ENCODE results near the gene DNM3.

DNA sequence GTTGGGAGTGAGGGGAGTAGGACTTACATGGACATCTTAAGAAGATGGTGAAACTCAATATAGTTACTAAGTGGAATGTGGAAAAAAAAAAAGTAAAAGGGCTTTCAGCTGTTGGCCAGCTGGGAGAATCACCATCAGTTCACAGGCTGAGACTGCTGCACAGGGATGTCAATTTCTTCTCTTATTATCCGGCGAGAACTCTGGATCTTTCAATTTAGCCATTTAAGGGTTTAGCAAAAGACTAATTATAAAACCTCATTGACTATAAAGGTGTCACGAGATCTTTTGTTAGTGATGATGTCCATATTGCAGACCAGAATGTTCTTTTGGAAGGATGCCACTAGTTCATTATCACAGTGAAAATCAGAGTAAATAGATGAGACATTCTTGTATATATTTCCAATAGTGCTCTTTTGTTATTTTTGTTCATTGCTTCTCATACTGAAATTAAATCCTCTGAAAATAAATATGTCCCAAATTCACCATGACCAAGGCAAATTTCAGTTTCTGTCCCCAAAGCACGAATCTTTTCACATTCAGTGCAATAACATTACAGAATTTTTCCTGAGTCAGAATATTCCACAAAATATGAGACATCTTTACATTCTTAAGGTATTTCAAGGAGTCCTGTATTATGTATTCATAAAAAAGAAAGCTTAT is 266.1 kb downstream of the DNM3 start:
- TF ChIP-seq, protein P1, sequence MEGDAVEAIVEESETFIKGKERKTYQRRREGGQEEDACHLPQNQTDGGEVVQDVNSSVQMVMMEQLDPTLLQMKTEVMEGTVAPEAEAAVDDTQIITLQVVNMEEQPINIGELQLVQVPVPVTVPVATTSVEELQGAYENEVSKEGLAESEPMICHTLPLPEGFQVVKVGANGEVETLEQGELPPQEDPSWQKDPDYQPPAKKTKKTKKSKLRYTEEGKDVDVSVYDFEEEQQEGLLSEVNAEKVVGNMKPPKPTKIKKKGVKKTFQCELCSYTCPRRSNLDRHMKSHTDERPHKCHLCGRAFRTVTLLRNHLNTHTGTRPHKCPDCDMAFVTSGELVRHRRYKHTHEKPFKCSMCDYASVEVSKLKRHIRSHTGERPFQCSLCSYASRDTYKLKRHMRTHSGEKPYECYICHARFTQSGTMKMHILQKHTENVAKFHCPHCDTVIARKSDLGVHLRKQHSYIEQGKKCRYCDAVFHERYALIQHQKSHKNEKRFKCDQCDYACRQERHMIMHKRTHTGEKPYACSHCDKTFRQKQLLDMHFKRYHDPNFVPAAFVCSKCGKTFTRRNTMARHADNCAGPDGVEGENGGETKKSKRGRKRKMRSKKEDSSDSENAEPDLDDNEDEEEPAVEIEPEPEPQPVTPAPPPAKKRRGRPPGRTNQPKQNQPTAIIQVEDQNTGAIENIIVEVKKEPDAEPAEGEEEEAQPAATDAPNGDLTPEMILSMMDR (IDR thresholded peaks at IDR 0.05; ENCODE audit: low read length) = no peak
- TF ChIP-seq EZH2 (optimal IDR thresholded peaks at IDR 0.05; ENCODE audit: low read depth, low read length) (no peak), EZH2phosphoT487 (IDR thresholded peaks at IDR 0.05; ENCODE audit: low read length) (no peak)
